OCI-LY7 (cell line): ENCODE data around the gene ZNF451. TPM values are rescaled to one million over a fixed set of nuclear protein-coding genes. Genes with fewer than 3 reads are reported as not detected.
A peak's percentile ranks its signal among the peaks of the same experiment; 100 is the strongest.

Experiments
- BruUV-seq: library from RNA; stranded (reverse); fragments of 400-500 nt; replicated peaks from 2 replicates; lab custom pipeline; 2021; lab: Mats Ljungman, UMichigan
- CTCF ChIA-PET: fragments of 300-600 bp; sonication (Branson Sonifier 250); formaldehyde crosslinking; loops from one replicate; lab custom pipeline; 2022; ENCODE audit warnings: antibody characterized with exemption; ENCODE audit not compliant: unreplicated experiment; lab: Charles Lee
- POLR2A ChIA-PET: fragments of 300-600 bp; sonication (Branson Sonifier 250); formaldehyde crosslinking; loops from one replicate; lab custom pipeline; 2022; ENCODE audit warnings: antibody characterized with exemption; lab: Charles Lee
- DNase-seq: peaks from one replicate; pipeline ENCODE4 v3.0.0-alpha.2; 2015; ENCODE audit warnings: low spot score
- H2AFZ ChIP-seq: fragments of 200-600 bp; sonication (generic), shearing (Covaris generic); 2 replicates; pipeline ENCODE4 v1.6.1; 2014; ENCODE audit warnings: mild to moderate bottlenecking, antibody characterized with exemption, low read length, moderate library complexity
- H3K27ac ChIP-seq: fragments of 200-600 bp; sonication (generic); 2 replicates; pipeline ENCODE4 v1.5.1; 2014; ENCODE audit warnings: mixed run types, low read depth, mild to moderate bottlenecking, moderate library complexity, low read length, inconsistent platforms; ENCODE audit not compliant: poor library complexity, severe bottlenecking
- H3K36me3 ChIP-seq: fragments of 200-600 bp; sonication (generic); 2 replicates; pipeline ENCODE4 v1.6.1; 2014; ENCODE audit warnings: mild to moderate bottlenecking, antibody characterized with exemption, low read length, moderate library complexity, mixed read lengths; ENCODE audit not compliant: insufficient read depth
- H3K4me1 ChIP-seq: fragments of 200-600 bp; sonication (generic); 2 replicates; pipeline ENCODE4 v1.5.1; 2014; ENCODE audit warnings: mild to moderate bottlenecking, low read length; ENCODE audit not compliant: insufficient read depth, poor library complexity, severe bottlenecking
- H3K4me2 ChIP-seq: fragments of 200-600 bp; sonication (generic); 2 replicates; pipeline ENCODE4 v1.6.1; 2014; ENCODE audit warnings: mild to moderate bottlenecking, low read length
- H3K4me3 ChIP-seq: fragments of 200-600 bp; sonication (generic); 2 replicates; pipeline ENCODE4 v1.5.1; 2014; ENCODE audit warnings: mild to moderate bottlenecking, low read depth, low read length; ENCODE audit not compliant: poor library complexity, severe bottlenecking
- H3K79me2 ChIP-seq: fragments of 200-600 bp; sonication (generic); 2 replicates; pipeline ENCODE4 v1.6.1; 2016; ENCODE audit warnings: low read depth, mild to moderate bottlenecking, low read length, moderate library complexity, mixed read lengths; ENCODE audit not compliant: insufficient read depth
- H3K9me2 ChIP-seq: fragments of 200-600 bp; sonication (generic); 2 replicates; pipeline ENCODE4 v1.6.1; 2016; ENCODE audit warnings: mild to moderate bottlenecking, low read length, mixed read lengths; ENCODE audit not compliant: insufficient read depth
- H3K9me3 ChIP-seq: fragments of 200-600 bp; sonication (generic); 2 replicates; pipeline ENCODE4 v1.6.1; 2014; ENCODE audit warnings: mild to moderate bottlenecking, mixed run types, low read length, mixed read lengths
- H4K20me1 ChIP-seq: fragments of 200-600 bp; sonication (generic); 2 replicates; pipeline ENCODE4 v1.6.1; 2014; ENCODE audit warnings: mild to moderate bottlenecking, antibody characterized with exemption, low read length, moderate library complexity, mixed read lengths; ENCODE audit not compliant: insufficient read depth
- CTCF ChIP-seq: fragments of 200-600 bp; sonication (generic); conservative IDR thresholded peaks from 2 replicates; pipeline ENCODE4 v1.5.1; 2014; ENCODE audit warnings: mild to moderate bottlenecking, antibody characterized with exemption, low read length, moderate library complexity, mixed read lengths
- EZH2phosphoT487 ChIP-seq: fragments of 200-600 bp; sonication (generic); IDR thresholded peaks from 2 replicates; pipeline ENCODE4 v1.6.1; 2018; ENCODE audit warnings: low read depth, borderline replicate concordance, mild to moderate bottlenecking, mixed run types, antibody characterized with exemption, low read length, moderate library complexity, mixed read lengths
- intact Hi-C: fragments of 100-400 bp; cut with micrococcal nuclease; formaldehyde crosslinking; loops from one replicate; pipeline ENCODE4 v1.10.0; 2022; ENCODE audit not compliant: unreplicated experiment
- total RNA-seq, 2 experiments: library from RNA; depleted of rRNA in 1 of 2; stranded (reverse); fragments of >200 nt in 1 of 2; shearing (Covaris generic) in 1 of 2; gene quantifications; 2 replicates each; pipeline ENCODE4 v1.2.3, GENCODE V29; 2014 to 2022

The ZNF451 gene
- total RNA-seq, 2 experiments from 2014 or later: 50.0 to 66.7 TPM

GRCh38 chr6:57216235-57217101 is 126.5 kb downstream of the ZNF451 start:
- DNase-seq: no peak
- Histone ChIP-seq H2AFZ (no peak overlapping the region), H3K4me1 (peaks cover 10% of the 10 kb centered on the region), H3K27ac (no peak overlapping the region), H4K20me1 (0 out of 2 replicates have a peak, but pooled peaks cover 8% of the 10 kb centered on the region), H3K4me2 (no peak overlapping the region), H3K4me3 (no peak overlapping the region), H3K79me2 (peaks cover 13% of the 10 kb centered on the region; the same call in 1 of the 2 replicates), H3K36me3 (no peaks in the 10 kb centered on the region; the same call in 1 of the 2 replicates), H3K9me2 (no peaks in the 10 kb centered on the region), H3K9me3 (0 out of 2 replicates have a peak, but pooled peaks cover 6% of the 10 kb centered on the region)
- no TSS peak for BruUV-seq
- TF ChIP-seq EZH2phosphoT487 (no peak), CTCF (0 out of 2 replicates have a peak, but pooled peaks have one; percentile 40)
- CTCF ChIA-PET: no interaction called here
- intact Hi-C loops: no loop called here
- POLR2A ChIA-PET: interaction anchor here (0.7 kb wide), 2 partner anchors 15 to 25 kb away, joined by 4 to 7 read pairs; no protein-coding TSS in a partner anchor

- DNase-seq: no peak
- Histone ChIP-seq H2AFZ (no peak overlapping the region), H3K79me2 (peaks cover 13% of the 10 kb centered on the region; the same call in 1 of the 2 replicates), H3K4me1 (peaks cover 10% of the 10 kb centered on the region), H3K36me3 (no peaks in the 10 kb centered on the region; the same call in 1 of the 2 replicates), H3K27ac (no peak overlapping the region), H4K20me1 (0 out of 2 replicates have a peak, but pooled peaks cover 8% of the 10 kb centered on the region), H3K9me3 (0 out of 2 replicates have a peak, but pooled peaks cover 6% of the 10 kb centered on the region), H3K9me2 (no peaks in the 10 kb centered on the region), H3K4me2 (no peak overlapping the region), H3K4me3 (no peak overlapping the region)
- POLR2A ChIA-PET: interaction anchor here (0.6 to 0.7 kb wide), 2 partner anchors 14 to 252 kb away, joined by 3 to 7 read pairs; no protein-coding TSS in a partner anchor
- intact Hi-C loops: no loop called here
- BruUV-seq: no TSS peak
- CTCF ChIA-PET: no interaction called here
- TF ChIP-seq CTCF (no peak), EZH2phosphoT487 (no peak)
Observed at GRCh38 chr6:57217270-57217669, 127.3 kb downstream of the ZNF451 start.

Other genes with a start within 250 kb of the ZNF451 start
- 0.50 and 0.88 TPM in 2 replicates for gene BEND6, start 135.1 kb upstream of the ZNF451 start, total RNA-seq (2014; rRNA removed; shearing (Covaris generic))
- 1.5 and 2.9 TPM in 2 replicates for gene BEND6, start 135.1 kb upstream of the ZNF451 start, total RNA-seq (2022)
- gene KIAA1586, start 43.5 kb upstream of the ZNF451 start, total RNA-seq (2014; rRNA removed; shearing (Covaris generic)): 14.4 and 16.2 TPM in 2 replicates
- 25.7 and 28.0 TPM in 2 replicates for gene KIAA1586, start 43.5 kb upstream of the ZNF451 start, total RNA-seq (2022)
- gene BAG2, start 82.1 kb downstream of the ZNF451 start, total RNA-seq (2014; rRNA removed; shearing (Covaris generic)): 6.8 and 7.7 TPM in 2 replicates
- 8.0 and 8.7 TPM in 2 replicates for gene BAG2, start 82.1 kb downstream of the ZNF451 start, total RNA-seq (2022)
- 3.5 and 4.9 TPM in 2 replicates for gene RAB23, start 132.1 kb downstream of the ZNF451 start, total RNA-seq (2014; rRNA removed; shearing (Covaris generic))
- gene RAB23, start 132.1 kb downstream of the ZNF451 start, total RNA-seq (2022): 2.9 and 4.1 TPM in 2 replicates
- gene PRIM2, start 227.4 kb downstream of the ZNF451 start, total RNA-seq (2014; rRNA removed; shearing (Covaris generic)): 25.2 and 28.6 TPM in 2 replicates
- 41.4 and 45.3 TPM in 2 replicates for gene PRIM2, start 227.4 kb downstream of the ZNF451 start, total RNA-seq (2022)